Subcutaneous abdominal adipose tissue (tissue), 5 donors: ENCODE data around the gene GPRC5D.

Experiments
- H3K27ac ChIP-seq: one replicate; pipeline ENCODE4 v1.7.0; 2013; ENCODE audit warnings: low read depth, mild to moderate bottlenecking, inconsistent platforms, low read length, moderate library complexity
- H3K27me3 ChIP-seq, 5 donors: one replicate each; pipeline ENCODE4 v1.7.0; 2013; ENCODE audit warnings: low read length in 5 of 5, inconsistent platforms in 1 of 5; ENCODE audit not compliant: control insufficient read depth in 5 of 5, insufficient read depth in 4 of 5
- H3K36me3 ChIP-seq, 5 donors: one replicate each; pipeline ENCODE4 v1.7.0; 2013; ENCODE audit warnings: low read length in 5 of 5; ENCODE audit not compliant: control insufficient read depth in 5 of 5, insufficient read depth in 5 of 5
- H3K4me1 ChIP-seq, 5 donors: one replicate each; pipeline ENCODE4 v1.7.0; 2013; ENCODE audit warnings: low read length in 5 of 5, mild to moderate bottlenecking in 3 of 5, moderate library complexity in 1 of 5; ENCODE audit not compliant: control insufficient read depth in 5 of 5, insufficient read depth in 5 of 5
- H3K4me3 ChIP-seq, 5 donors: one replicate each; pipeline ENCODE4 v1.7.0; 2013; ENCODE audit warnings: low read length in 5 of 5, low read depth in 1 of 5
- H3K9ac ChIP-seq, 5 donors: one replicate each; pipeline ENCODE4 v1.7.0; 2013; ENCODE audit warnings: low read length in 5 of 5, mild to moderate bottlenecking in 4 of 5, moderate library complexity in 3 of 5
- H3K9me3 ChIP-seq, 5 donors: one replicate each; pipeline ENCODE4 v1.7.0; 2013; ENCODE audit warnings: low read length in 5 of 5; ENCODE audit not compliant: control insufficient read depth in 5 of 5
- donor health status: healthy.
- donor health status: healthy.
- donor health status: healthy.
- donor health status: healthy.
- donor health status: healthy.

Gene GPRC5D

DNA sequence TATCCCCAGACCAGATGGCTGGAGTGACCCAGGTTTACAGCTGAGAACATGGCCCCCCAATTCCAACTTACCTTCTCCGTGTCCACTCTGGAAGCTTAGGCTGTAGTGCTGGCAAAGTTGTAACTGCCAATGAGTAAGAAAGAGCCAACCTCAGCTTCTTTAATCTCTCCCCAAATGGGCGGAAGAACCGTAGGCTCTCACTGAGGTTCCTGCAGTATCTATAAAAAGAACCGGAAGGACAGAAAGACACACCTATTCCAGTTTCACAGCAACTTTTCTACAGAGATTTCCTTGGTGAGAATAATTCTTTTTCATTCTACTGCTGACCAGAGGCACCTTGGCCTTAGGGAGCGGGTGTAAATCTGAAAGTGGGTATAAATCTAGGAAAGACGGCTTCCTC lies at the start of gene GPRC5D:
Gene GPRC5D (minus strand): TSS at position 135 of the 400 bp plus-strand sequence. CDS start 1,786 bp downstream, outside the sequence.
- Histone ChIP-seq H3K4me1 (no peaks in the 10 kb centered on the region), H3K27ac (no peak within 1 kb of the TSS), H3K4me3 (no peak within 1 kb of the TSS), H3K9me3 (no peaks in the 10 kb centered on the region), H3K36me3 (no peaks in the 10 kb centered on the region), H3K9ac (no peak within 1 kb of the TSS), H3K27me3 (no peaks in the 10 kb centered on the region)

DNA sequence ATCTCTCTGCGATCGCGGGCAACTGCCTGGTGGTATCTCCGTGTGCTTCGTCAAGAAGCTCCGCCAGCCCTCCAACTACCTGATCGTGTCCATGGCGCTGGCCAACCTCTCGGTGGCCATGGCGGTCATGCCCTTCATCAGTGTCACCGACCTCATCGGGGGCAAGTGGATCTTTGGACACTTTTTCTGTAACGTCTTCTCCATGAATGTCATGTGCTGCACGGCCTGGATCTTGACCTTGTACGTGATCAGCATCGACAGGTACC lies 49.7 kb upstream of the GPRC5D start:
- H3K4me3 ChIP-seq = peak overlapping the region; percentile 42 to 86 (median 77)
- H3K9me3 ChIP-seq = no peaks in the 10 kb centered on the region
- peak overlapping the region; percentile 90 for H3K27ac ChIP-seq
- H3K27me3 ChIP-seq = no peaks in the 10 kb centered on the region
- no peaks in the 10 kb centered on the region for H3K36me3 ChIP-seq
- peaks cover 2 to 61% (median 49%) of the 10 kb centered on the region in 5 donors for H3K4me1 ChIP-seq
- H3K9ac ChIP-seq = peak overlapping the region in 4 of 5 donors; percentile 61 to 78 (median 74)

DNA sequence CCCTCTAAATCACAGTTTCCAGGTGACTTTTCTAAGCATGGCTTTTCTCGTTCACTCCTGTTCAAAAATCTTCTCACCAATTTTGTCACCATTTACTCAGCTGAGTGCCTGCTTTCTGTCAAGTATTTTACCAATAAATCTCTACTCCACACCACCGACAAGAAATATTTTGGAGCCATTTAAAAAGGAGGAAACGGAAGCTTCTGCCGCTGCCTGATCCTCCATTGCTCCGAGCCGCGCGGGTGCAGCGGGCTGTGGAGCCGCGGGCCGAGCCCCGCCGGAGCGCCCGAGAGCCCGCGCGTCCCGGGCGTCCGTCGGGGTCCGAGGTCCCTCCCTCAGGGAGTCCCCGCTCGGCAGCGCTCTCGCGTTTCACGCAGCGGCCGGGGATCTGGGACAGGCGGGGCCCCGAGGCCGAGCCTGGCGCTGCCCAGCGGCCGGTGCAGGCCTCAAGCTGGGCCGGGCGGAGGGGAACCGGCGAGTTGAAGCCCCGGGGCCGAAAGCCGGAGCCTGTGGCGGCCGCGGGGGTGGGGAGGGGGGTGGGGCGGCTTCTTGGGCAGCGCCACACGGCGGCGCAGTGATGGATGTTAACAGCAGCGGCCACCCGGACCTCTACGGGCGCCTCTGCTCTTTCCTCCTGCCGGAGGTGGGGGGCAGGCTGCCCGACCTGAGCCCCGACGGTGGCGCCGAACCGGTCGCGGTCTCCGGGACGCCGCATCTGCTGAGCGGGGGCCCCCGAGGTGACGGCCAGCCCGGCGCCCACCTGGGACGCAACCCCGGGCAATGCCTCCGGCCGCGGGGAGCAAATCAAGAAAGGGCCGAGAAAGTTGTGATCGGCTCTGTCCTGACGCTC lies 49.2 kb upstream of the GPRC5D start:
- H3K4me3 ChIP-seq = peak overlapping the region; percentile 76 to 86 (median 77)
- no peaks in the 10 kb centered on the region for H3K27me3 ChIP-seq
- no peaks in the 10 kb centered on the region for H3K9me3 ChIP-seq
- peaks cover 2 to 65% (median 49%) of the 10 kb centered on the region in 5 donors for H3K4me1 ChIP-seq
- peak overlapping the region; percentile 61 to 78 (median 72) for H3K9ac ChIP-seq
- peak overlapping the region; percentile 90 for H3K27ac ChIP-seq
- no peaks in the 10 kb centered on the region for H3K36me3 ChIP-seq

DNA sequence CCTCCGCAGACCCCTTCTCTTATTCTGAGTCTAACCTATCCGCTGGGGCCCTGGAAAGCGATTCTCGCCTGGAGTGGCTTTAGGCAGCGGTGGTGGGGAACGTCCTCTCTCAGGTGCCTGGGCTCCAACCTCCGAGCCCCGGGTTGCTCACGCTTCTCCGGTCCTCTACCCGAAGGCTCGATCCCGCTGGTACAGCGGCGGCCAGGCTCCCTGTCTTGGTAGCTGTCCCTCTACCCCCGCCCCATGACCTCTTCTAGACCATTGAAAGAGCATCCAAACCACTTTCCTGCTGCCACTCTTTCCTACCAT lies 48.6 kb upstream of the GPRC5D start:
- H3K27ac ChIP-seq = peak overlapping the region; percentile 90
- H3K4me1 ChIP-seq = peaks cover 2 to 69% (median 49%) of the 10 kb centered on the region in 5 donors
- H3K9me3 ChIP-seq = no peaks in the 10 kb centered on the region
- peak overlapping the region; percentile 61 to 78 (median 71) for H3K9ac ChIP-seq
- no peaks in the 10 kb centered on the region for H3K36me3 ChIP-seq
- H3K27me3 ChIP-seq = no peaks in the 10 kb centered on the region
- H3K4me3 ChIP-seq = peak overlapping the region; percentile 76 to 86 (median 77)

DNA sequence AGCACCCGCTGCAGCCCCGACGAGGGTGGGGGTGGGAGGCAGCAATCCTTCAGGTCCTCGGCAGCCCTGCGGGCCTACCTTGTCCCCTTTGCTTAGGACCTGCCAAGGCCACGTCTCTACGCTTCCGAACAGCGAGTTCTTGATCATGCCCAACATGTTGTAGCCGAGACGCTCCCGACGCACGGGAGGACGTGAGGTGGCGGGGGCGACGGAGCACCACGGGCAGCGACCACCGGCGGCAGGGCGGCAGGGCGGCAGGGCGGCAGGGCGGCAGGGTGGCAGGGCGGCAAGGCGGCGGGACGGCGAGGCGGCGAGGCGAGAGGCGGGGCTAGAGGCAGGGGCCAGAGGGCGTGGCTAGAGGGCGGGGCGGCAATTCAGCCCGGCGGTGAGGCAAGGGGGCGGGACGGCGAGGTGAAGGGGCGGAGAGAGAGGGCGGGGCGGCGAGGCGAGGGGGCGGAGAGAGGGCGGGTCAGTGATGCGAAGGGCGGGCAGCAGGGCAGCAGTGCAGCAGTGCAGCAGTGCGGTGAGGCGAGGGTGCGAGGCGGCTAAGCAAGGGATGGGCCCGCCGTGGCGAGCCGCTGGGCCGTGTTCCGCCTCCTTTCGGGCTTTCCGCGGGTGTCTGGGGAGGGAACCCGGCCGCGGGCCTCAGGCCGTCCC lies 48.1 kb upstream of the GPRC5D start, which contains the start of gene HEBP1:
Gene HEBP1 (minus strand): TSS at position 307 of the 657 bp plus-strand sequence. CDS start 151 bp downstream, at position 156.
- no peaks in the 10 kb centered on the region for H3K27me3 ChIP-seq
- peaks cover 2 to 69% (median 49%) of the 10 kb centered on the region in 5 donors for H3K4me1 ChIP-seq
- no peaks in the 10 kb centered on the region for H3K36me3 ChIP-seq
- H3K9me3 ChIP-seq = no peaks in the 10 kb centered on the region
- peak within 1 kb of the TSS; percentile 89 to 99 (median 97) for H3K4me3 ChIP-seq
- peak within 1 kb of the TSS; percentile 82 to 96 (median 92) for H3K9ac ChIP-seq
- H3K27ac ChIP-seq = peak within 1 kb of the TSS; percentile 90

- Histone ChIP-seq H3K9ac (peak overlapping the region; percentile 82 to 96 (median 92)), H3K9me3 (no peaks in the 10 kb centered on the region), H3K36me3 (no peaks in the 10 kb centered on the region), H3K27ac (peak overlapping the region; percentile 71), H3K4me1 (peaks cover 2 to 69% (median 45%) of the 10 kb centered on the region in 5 donors), H3K4me3 (peak overlapping the region; percentile 89 to 99 (median 97)), H3K27me3 (no peaks in the 10 kb centered on the region)
These were observed 47.4 kb upstream of the GPRC5D start for GRCh38 chr12:12999271-12999958.

GRCh38 chr12:12998248-12998647 lies 46.3 kb upstream of the GPRC5D start:
- H3K27ac ChIP-seq = no peak overlapping the region
- H3K4me3 ChIP-seq = peak overlapping the region in 4 of 5 donors; percentile 93 to 99 (median 98)
- peaks cover 2 to 61% (median 41%) of the 10 kb centered on the region in 5 donors for H3K4me1 ChIP-seq

DNA sequence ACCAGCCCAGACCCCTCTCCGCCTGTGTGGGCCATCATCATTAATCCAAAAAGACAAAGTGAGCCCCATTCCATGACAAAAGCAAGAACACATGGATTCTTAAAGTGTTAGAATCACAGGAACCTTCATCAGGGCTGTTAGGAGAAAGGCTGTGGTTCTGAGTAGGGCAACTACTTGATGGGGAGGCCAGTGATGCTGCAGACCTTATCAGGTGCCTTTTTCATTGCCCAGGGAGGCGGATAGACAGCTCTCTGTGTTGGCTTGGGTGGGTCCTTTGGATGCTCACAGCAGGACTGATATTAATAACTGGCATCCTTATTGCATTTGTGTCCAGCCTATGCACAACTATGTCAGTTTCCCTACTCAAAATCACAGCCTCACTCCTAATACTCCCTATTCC lies 45.8 kb upstream of the GPRC5D start:
- Histone ChIP-seq H3K9ac (peak overlapping the region in 3 of 5 donors; percentile 39 to 57 (median 44)), H3K4me3 (peak overlapping the region in 4 of 5 donors; percentile 2 to 41 (median 9)), H3K27ac (no peak overlapping the region), H3K9me3 (no peaks in the 10 kb centered on the region), H3K4me1 (peaks cover 2 to 60% (median 41%) of the 10 kb centered on the region in 5 donors), H3K36me3 (no peaks in the 10 kb centered on the region), H3K27me3 (no peaks in the 10 kb centered on the region)

More at GRCh38 chr12:12998248-12998647, 46.3 kb upstream of the GPRC5D start:
- Histone ChIP-seq H3K9ac (peak overlapping the region in 2 of 5 donors; percentile 50 to 86), H3K36me3 (no peaks in the 10 kb centered on the region), H3K27me3 (no peaks in the 10 kb centered on the region), H3K9me3 (no peaks in the 10 kb centered on the region)

GRCh38 chr12:12997156-12997555 lies 45.2 kb upstream of the GPRC5D start:
- Histone ChIP-seq H3K9ac (peak overlapping the region in 4 of 5 donors; percentile 3 to 44 (median 38)), H3K27ac (no peak overlapping the region), H3K27me3 (no peaks in the 10 kb centered on the region), H3K9me3 (no peaks in the 10 kb centered on the region), H3K4me3 (peak overlapping the region; percentile 2 to 41 (median 11)), H3K4me1 (peaks cover 2 to 61% (median 41%) of the 10 kb centered on the region in 5 donors), H3K36me3 (no peaks in the 10 kb centered on the region)
